Hepatocyte (in vitro differentiated cells): ENCODE results near the gene NCAPH2.

Experiments used
- EZH2 ChIP-seq: fragments of 200-600 bp; sonication (generic); IDR thresholded peaks from 2 replicates; pipeline ENCODE4 v1.6.1; 2016; ENCODE audit warnings: antibody characterized with exemption, mild to moderate bottlenecking, borderline replicate concordance
- EZH2phosphoT487 ChIP-seq: fragments of 200-600 bp; sonication (generic); IDR thresholded peaks from one replicate; pipeline ENCODE4 v1.6.1; 2018; ENCODE audit warnings: antibody characterized with exemption, mild to moderate bottlenecking, low read depth, moderate library complexity; ENCODE audit not compliant: unreplicated experiment, severe bottlenecking
- TF ChIP-seq, protein P1 (sequence below): fragments of 200-600 bp; sonication (generic); IDR thresholded peaks from 2 replicates; pipeline ENCODE4 v1.5.1; 2016; ENCODE audit warnings: antibody characterized with exemption, mild to moderate bottlenecking; ENCODE audit not compliant: poor library complexity

GRCh38 chr22:50544746-50545253 is 36.8 kb downstream of the NCAPH2 start:
- TF ChIP-seq, protein P1, sequence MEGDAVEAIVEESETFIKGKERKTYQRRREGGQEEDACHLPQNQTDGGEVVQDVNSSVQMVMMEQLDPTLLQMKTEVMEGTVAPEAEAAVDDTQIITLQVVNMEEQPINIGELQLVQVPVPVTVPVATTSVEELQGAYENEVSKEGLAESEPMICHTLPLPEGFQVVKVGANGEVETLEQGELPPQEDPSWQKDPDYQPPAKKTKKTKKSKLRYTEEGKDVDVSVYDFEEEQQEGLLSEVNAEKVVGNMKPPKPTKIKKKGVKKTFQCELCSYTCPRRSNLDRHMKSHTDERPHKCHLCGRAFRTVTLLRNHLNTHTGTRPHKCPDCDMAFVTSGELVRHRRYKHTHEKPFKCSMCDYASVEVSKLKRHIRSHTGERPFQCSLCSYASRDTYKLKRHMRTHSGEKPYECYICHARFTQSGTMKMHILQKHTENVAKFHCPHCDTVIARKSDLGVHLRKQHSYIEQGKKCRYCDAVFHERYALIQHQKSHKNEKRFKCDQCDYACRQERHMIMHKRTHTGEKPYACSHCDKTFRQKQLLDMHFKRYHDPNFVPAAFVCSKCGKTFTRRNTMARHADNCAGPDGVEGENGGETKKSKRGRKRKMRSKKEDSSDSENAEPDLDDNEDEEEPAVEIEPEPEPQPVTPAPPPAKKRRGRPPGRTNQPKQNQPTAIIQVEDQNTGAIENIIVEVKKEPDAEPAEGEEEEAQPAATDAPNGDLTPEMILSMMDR: no peak
- TF ChIP-seq EZH2phosphoT487 (no peak), EZH2 (no peak)
